K562 (cell line): ENCODE results near the gene UBXN4. TPM values are rescaled to one million over a fixed set of nuclear protein-coding genes. Genes with fewer than 3 reads are reported as not detected.
A peak's percentile ranks its signal among the peaks of the same experiment; 100 is the strongest.

ENCODE experiments used
- BDP1 ChIP-seq: IDR thresholded peaks from 3 replicates; pipeline ENCODE4 v1.6.1; 2011; ENCODE audit not compliant: insufficient read length, insufficient read depth
- BRF2 ChIP-seq: IDR thresholded peaks from 3 replicates; pipeline ENCODE4 v1.6.1; 2011; ENCODE audit warnings: borderline replicate concordance, mild to moderate bottlenecking; ENCODE audit not compliant: insufficient read length, insufficient read depth
- IRF9 ChIP-seq: fragments of 450-650 bp; IDR thresholded peaks from 2 replicates; pipeline ENCODE4 v1.6.1; 2016; ENCODE audit warnings: missing biosample characterization, missing genetic modification characterization
- MNT ChIP-seq, 2 experiments: fragments of 450-650 bp; conservative IDR thresholded peaks; 2 replicates each; pipeline ENCODE4 v1.6.1; 2017; ENCODE audit warnings: mild to moderate bottlenecking in 2 of 2, moderate library complexity in 2 of 2
- NCOA1 ChIP-seq: fragments of 450-650 bp; IDR thresholded peaks from 2 replicates; pipeline ENCODE4 v1.6.1; 2016; ENCODE audit warnings: low read depth
- TEAD4 ChIP-seq, 2 experiments: sonication (generic) in 1 of 2; formaldehyde crosslinking in 1 of 2; IDR thresholded peaks; 2 replicates each; pipeline versions ENCODE4 v1.6.1 to v1.8.0; 2012 to 2022; ENCODE audit warnings: borderline replicate concordance in 1 of 2, inconsistent platforms in 1 of 2, low read length in 1 of 2, mild to moderate bottlenecking in 1 of 2, missing genetic modification reagents in 1 of 2
- polyA plus RNA-seq, 8 experiments: library from polyadenylated mRNA; depleted of rRNA in 4 of 8; stranded (reverse) in 5 of 8; unstranded in 3 of 8; fragments of >200 nt; fragmentation: Nextera tagmentation in 2 of 8; fragmentation: Illumina TruSeq in 1 of 8; extraction: Ambion mirVana in 2 of 8; extraction: Trizol in 1 of 8; gene quantifications; 2 replicates each; pipeline versions ENCODE4 v1.2.1 to v1.2.3, GENCODE V29; 2011 to 2014; ENCODE audit warnings: inconsistent platforms in 1 of 8, missing spikeins in 1 of 8
- total RNA-seq, 7 experiments: library from RNA; depleted of rRNA in 6 of 7; stranded (reverse); fragments of >200 nt in 6 of 7; fragmentation: Illumina TruSeq in 2 of 7; extraction: Trizol in 2 of 7; gene quantifications; 2 replicates each; pipeline versions ENCODE4 v1.2.1 to v1.2.3, GENCODE V29; 2011 to 2021; ENCODE audit warnings: low replicate concordance in 1 of 7

The UBXN4 gene
- total and polyA plus RNA-seq, 9 of the 15 experiments (the other 6 are each of a cell fraction or from before 2014, with no cell fraction given), result 30.4 to 127 (median 55.3) TPM

GRCh38 chr2:135818937-135819610, 77.4 kb downstream of the UBXN4 start (continued):
- TF ChIP-seq MNT (conservative IDR thresholded peaks at IDR 0.05), result peak; percentile 24 to 31; a peak in 1 of 4 replicates
- no peak for TF ChIP-seq BRF2
- no peak for TF ChIP-seq IRF9
- TF ChIP-seq TEAD4 (IDR thresholded peaks at IDR 0.05; ENCODE audit: low read length), result peak; percentile 53; the same call in 1 of the 2 replicates
- no peak for TF ChIP-seq TEAD4 (CRISPR knock-in tag; IDR thresholded peaks at IDR 0.05; ENCODE audit: borderline replicate concordance)
- no peak for TF ChIP-seq BDP1
- no peak for TF ChIP-seq NCOA1
- TF ChIP-seq, all 486 proteins: peak for 13
